Epithelial cell of proximal tubule (primary cell): ENCODE data around the gene BCL2A1. TPM values are rescaled to one million over a fixed set of nuclear protein-coding genes. Genes with fewer than 3 reads are reported as not detected.
"Not testable (repeated sequence)": the region's sequence is repeated elsewhere in the genome, so short reads cannot be mapped to it uniquely, and the experiment has no call there.

ENCODE experiments used
- DNase-seq: peaks from one replicate; pipeline ENCODE4 v3.0.0-alpha.2; 2011; ENCODE audit warnings: low read depth
- H3K4me3 ChIP-seq: 2 replicates; pipeline ENCODE4 v1.5.1; 2011; ENCODE audit warnings: low read depth, mild to moderate bottlenecking, low read length
- total RNA-seq: library from RNA; depleted of rRNA; stranded (reverse); fragments of >200 nt; gene quantifications from 2 replicates; pipeline ENCODE4 v1.2.3, GENCODE V29; 2015
- TF ChIP-seq, protein P1 (sequence below): conservative IDR thresholded peaks from 2 replicates; pipeline ENCODE4 v1.5.1; 2012; ENCODE audit warnings: low read depth, mild to moderate bottlenecking, low read length

BCL2A1 gene
- total RNA-seq, 1 donor from 2014 or later, result 3.5 TPM

DNA sequence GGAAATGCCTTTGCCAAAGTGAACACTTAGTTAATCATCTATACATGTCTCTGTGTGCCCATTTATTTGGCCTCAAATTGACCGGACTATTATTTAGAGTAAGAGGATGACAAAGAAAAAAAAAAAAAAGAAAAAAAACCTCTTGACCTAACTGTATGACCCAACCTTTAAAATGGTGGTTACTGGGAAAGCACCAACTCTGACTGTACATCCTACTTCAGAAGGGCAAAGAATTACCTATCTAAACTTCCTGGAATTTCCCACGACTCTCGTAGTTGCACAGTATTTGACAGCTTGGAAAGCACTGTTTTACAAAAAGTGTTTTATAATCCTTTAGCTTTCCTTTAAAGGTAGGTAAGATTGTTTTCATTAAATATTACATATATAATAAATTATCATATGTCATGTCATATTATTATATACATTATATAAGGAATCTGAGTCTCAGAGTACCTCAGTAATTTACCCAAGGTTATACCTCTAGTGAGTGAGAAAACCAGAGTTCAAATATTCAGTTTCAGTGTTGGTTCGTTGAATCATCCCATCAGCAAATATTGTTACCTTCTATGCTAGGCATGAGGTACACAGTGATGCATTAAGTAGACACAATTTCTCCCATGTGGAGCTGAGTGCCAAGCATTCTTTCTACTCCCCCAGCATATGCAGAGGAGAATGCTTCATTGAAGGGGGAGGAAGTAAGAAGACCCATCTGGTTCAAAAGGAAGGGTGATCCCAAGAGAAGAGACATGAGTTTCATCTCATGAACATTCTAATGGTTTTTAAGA lies 5.0 kb downstream of the BCL2A1 start:
- no peak for DNase-seq
- H3K4me3 ChIP-seq, result no peak overlapping the region
- TF ChIP-seq, protein P1, sequence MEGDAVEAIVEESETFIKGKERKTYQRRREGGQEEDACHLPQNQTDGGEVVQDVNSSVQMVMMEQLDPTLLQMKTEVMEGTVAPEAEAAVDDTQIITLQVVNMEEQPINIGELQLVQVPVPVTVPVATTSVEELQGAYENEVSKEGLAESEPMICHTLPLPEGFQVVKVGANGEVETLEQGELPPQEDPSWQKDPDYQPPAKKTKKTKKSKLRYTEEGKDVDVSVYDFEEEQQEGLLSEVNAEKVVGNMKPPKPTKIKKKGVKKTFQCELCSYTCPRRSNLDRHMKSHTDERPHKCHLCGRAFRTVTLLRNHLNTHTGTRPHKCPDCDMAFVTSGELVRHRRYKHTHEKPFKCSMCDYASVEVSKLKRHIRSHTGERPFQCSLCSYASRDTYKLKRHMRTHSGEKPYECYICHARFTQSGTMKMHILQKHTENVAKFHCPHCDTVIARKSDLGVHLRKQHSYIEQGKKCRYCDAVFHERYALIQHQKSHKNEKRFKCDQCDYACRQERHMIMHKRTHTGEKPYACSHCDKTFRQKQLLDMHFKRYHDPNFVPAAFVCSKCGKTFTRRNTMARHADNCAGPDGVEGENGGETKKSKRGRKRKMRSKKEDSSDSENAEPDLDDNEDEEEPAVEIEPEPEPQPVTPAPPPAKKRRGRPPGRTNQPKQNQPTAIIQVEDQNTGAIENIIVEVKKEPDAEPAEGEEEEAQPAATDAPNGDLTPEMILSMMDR, result no peak

DNA sequence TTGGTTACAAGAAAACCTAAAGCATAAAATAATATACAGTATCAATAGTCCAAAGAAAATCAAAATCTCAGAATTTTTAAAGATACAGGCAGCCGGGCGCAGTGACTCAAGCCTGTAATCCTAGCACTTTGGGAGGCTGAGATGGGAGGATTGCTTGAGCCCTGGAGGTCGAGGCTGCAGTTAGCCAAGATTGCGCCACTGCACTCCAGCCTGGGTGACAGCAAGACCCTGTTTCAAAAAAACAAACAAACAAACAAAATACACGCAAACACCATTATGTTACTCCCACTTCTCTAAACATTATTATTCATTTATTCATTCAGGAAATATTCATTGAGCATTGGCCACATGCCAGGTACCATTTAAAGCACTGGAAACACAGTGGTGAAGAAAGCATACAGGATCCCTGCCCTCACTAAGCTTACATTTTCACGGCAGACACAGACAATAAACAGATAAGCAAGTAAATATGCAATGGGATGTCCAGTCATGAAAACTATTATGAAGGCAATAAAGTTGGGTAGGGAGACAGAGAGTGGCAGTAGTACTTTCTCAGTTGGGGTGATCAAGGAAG lies 6.7 kb downstream of the BCL2A1 start:
- H3K4me3 ChIP-seq, result no peak overlapping the region
- TF ChIP-seq, protein P1, result no peak
- DNase-seq, result no peak

DNA sequence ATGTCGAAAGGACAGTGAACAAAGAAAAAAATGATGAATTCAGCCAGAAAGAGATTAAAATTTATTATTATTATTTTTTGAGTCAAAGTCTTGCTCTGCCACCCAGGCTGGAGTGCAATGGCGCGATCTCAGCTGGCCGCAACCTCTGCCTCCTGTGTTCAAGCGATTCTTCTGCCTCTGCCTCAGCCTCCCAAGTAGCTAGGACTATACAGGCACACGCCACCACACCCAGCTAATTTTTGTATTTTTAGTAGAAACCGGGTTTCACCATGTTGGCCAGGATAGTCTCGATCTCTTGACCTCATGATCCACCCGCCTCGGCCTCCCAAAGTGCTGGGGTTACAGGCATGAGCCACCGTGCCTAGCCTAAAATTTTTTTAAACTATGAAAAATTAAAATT lies 8.1 kb downstream of the BCL2A1 start:
- not testable (repeated sequence) for DNase-seq, H3K4me3 ChIP-seq

DNA sequence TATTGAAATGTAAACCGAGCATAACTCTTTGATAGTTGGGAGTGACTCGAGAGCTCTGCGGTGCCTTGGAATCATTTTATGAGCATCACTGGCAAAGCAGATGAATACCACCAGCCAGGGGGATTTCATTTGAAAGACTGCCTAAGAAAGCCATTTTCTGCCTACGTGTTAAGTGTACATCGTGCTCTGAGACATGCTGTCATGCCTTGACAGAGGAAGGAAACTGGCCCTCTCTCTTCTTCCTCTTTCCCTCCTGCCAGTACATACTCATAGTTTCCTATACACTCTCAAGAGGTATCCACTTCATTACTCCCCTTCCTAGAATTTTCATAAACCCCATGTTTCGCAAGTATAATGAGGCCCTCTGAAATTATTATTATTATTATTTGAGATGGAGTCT lies 8.8 kb downstream of the BCL2A1 start:
- no peak overlapping the region for H3K4me3 ChIP-seq
- DNase-seq, result no peak
- TF ChIP-seq, protein P1, result no peak

DNA sequence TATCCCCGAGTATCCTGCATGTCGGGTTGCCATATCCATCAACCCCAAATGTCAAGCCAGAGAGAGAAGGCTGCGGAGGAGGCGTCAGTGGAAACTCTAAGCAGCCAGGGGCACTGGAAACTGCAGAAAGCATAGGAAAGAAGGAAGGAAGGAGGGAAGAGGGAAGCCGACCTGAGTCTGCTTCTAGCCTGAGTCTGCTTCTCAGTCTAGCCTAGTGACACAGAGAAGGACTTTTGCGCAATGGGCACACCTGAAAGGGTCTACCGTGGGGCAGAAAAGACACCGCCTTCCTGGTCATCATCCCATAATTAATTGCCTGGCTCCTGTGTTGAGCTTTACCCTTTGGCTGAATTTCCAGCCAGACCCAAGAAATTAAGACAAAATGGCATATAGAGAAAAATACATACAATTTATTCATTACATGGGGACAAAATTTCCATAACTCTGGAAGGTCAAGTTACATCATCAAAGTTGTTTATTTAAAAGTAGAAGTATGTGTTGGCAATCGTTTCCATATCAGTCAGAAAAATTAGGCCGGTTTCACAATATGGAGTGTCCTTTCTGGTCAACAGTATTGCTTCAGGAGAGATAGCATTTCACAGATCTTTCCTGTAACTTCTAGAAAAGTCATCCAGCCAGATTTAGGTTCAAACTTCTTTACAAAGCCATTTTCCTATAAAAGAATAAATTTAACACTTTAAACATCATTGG lies 10.3 kb downstream of the BCL2A1 start:
- no peak for DNase-seq
- TF ChIP-seq, protein P1, result no peak
- H3K4me3 ChIP-seq, result no peak overlapping the region

DNA sequence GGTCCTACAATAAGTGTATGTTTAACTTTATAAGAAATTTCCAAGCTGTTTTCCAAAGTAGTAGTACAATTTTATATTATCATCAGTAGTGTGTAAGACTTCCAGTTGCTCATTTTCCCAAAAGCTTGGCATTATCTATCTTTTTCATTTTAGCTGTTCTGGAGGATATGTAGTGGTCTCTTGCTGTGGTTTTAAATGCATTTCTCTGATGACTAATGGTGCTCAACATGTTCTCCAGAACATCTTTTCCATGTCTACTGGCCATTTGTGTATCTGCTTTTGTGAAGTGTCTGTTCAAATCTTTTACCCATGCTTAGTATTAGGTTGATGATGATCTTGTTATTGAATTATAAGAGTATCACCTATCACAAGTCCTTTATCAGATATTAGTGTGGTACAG lies 13.3 kb downstream of the BCL2A1 start:
- no peak overlapping the region for H3K4me3 ChIP-seq
- TF ChIP-seq, protein P1, result no peak
- no peak for DNase-seq

DNA sequence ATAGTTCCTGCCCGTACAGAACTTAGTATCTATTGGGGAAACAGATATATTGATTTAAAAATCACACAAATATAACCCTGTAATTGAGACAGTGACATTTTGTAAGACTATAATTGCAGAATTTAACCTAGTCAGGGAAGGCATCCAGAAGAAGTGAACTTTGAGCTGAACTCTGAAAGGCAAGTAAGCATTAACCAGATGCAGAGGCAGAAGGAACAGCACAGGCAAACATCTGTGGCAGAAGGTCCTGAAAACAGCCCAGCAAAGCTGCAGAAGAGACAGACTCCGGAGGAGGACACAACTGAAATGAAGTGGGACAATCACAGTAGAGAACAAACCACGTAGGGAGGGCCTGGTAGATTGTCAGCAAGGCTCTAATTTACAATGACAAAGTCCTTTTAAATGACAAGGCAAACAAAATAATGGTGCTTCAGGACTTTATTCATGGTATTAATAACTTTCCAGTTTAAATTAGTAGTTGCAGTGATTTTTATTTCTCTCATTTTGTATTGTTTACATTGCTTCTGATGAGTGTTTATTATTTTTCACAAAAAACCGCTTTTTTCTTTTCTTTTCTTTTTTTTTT lies 14.5 kb downstream of the BCL2A1 start:
- TF ChIP-seq, protein P1, result no peak
- no peak for DNase-seq
- H3K4me3 ChIP-seq, result no peak overlapping the region
